ENCODE results near the gene BUB3. TPM values are rescaled to one million over a fixed set of nuclear protein-coding genes. Genes with fewer than 3 reads are reported as not detected.

The BUB3 gene, protein sequence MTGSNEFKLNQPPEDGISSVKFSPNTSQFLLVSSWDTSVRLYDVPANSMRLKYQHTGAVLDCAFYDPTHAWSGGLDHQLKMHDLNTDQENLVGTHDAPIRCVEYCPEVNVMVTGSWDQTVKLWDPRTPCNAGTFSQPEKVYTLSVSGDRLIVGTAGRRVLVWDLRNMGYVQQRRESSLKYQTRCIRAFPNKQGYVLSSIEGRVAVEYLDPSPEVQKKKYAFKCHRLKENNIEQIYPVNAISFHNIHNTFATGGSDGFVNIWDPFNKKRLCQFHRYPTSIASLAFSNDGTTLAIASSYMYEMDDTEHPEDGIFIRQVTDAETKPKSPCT
- 272 and 361 TPM in 2 replicates for total RNA-seq (2014; rRNA removed; shearing (Covaris generic))
- polyA plus RNA-seq (2016; fragmentation: Nextera tagmentation; extraction: Ambion mirVana), result 197 and 243 TPM in 2 replicates
- long read RNA-seq, full-length matches to known transcripts, result 261 of 295 reads
- long read RNA-seq, partial matches to known transcripts, result 30 of 295 reads
- long read RNA-seq, other reads (novel, unspliced or antisense), result 4 of 295 reads

DNA sequence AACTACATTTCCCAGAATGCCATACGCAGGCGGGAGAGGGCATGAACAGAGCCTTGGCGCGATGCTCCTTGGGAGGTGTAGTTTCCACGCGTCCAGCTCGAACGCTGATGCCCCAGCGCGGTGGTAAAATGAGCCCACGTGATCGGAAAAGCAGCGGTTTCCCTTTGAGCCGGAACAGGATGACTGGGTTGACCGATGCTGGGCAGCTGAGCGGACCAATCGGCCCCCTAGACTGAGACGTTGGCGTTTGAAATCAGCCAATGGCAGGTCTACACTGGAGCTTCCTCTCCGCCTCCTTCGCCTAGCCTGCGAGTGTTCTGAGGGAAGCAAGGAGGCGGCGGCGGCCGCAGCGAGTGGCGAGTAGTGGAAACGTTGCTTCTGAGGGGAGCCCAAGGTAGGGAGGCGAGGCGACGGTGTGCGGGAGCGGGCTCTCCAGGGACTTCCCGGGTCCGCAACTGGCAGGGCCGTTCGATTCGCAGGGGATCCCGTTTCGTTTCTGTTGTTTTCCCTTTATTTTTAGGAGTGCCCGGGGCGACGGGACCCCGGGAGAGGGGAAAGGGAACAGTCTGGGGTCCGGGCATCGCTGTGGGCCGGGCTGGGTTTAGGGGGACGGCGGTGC, at the start of gene BUB3:
Gene BUB3, plus strand, starts transcription at position 311 of the 619 bp plus-strand sequence. CDS start 516 bp downstream, outside the sequence.
- no peak within 1 kb of the TSS for H2AFZ ChIP-seq
- peaks cover 28% of the 10 kb centered on the region for H3K36me3 ChIP-seq (ENCODE audit: insufficient read depth)
- peaks cover 49% of the 10 kb centered on the region for H3K79me2 ChIP-seq (replicated peaks; ENCODE audit: insufficient read depth)
- H3K27me3 Mint-ChIP-seq (ENCODE audit: insufficient read depth, low read depth, poor library complexity), result peaks cover 40% of the 10 kb centered on the region
- peak within 1 kb of the TSS; percentile 58; the same call in 1 of the 2 replicates for H3K27ac ChIP-seq (ENCODE audit: low read depth)
- peak within 1 kb of the TSS; percentile 99 for H3K4me3 Mint-ChIP-seq
- H3K9me3 Mint-ChIP-seq, result peaks cover under 1% of the 10 kb centered on the region; the same call in 1 of the 3 replicates
- H3K36me3 Mint-ChIP-seq (ENCODE audit: low read depth), result peaks cover 56% of the 10 kb centered on the region
- no peaks in the 10 kb centered on the region for H3K9me2 ChIP-seq (ENCODE audit: insufficient read depth)
- no peak for TF ChIP-seq EZH2phosphoT487 (IDR thresholded peaks at IDR 0.05; ENCODE audit: unreplicated experiment)
- peak; percentile 49 for TF ChIP-seq CREB1 (CRISPR knock-in tag; IDR thresholded peaks at IDR 0.05; ENCODE audit: low read depth)
- TF ChIP-seq STAT1 (IDR thresholded peaks at IDR 0.05; ENCODE audit: unreplicated experiment), result no peak
- peak; percentile 96 for TF ChIP-seq POLR2AphosphoS5 (IDR thresholded peaks at IDR 0.05; ENCODE audit: low read depth)
- TF ChIP-seq, protein P1, sequence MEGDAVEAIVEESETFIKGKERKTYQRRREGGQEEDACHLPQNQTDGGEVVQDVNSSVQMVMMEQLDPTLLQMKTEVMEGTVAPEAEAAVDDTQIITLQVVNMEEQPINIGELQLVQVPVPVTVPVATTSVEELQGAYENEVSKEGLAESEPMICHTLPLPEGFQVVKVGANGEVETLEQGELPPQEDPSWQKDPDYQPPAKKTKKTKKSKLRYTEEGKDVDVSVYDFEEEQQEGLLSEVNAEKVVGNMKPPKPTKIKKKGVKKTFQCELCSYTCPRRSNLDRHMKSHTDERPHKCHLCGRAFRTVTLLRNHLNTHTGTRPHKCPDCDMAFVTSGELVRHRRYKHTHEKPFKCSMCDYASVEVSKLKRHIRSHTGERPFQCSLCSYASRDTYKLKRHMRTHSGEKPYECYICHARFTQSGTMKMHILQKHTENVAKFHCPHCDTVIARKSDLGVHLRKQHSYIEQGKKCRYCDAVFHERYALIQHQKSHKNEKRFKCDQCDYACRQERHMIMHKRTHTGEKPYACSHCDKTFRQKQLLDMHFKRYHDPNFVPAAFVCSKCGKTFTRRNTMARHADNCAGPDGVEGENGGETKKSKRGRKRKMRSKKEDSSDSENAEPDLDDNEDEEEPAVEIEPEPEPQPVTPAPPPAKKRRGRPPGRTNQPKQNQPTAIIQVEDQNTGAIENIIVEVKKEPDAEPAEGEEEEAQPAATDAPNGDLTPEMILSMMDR (conservative IDR thresholded peaks at IDR 0.05; ENCODE audit: low read depth in 2 of 2), result no peak
- TF ChIP-seq, protein P2, sequence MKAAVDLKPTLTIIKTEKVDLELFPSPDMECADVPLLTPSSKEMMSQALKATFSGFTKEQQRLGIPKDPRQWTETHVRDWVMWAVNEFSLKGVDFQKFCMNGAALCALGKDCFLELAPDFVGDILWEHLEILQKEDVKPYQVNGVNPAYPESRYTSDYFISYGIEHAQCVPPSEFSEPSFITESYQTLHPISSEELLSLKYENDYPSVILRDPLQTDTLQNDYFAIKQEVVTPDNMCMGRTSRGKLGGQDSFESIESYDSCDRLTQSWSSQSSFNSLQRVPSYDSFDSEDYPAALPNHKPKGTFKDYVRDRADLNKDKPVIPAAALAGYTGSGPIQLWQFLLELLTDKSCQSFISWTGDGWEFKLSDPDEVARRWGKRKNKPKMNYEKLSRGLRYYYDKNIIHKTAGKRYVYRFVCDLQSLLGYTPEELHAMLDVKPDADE (IDR thresholded peaks at IDR 0.05), result peak; percentile 99
- peak within 1 kb of the TSS; percentile 81 for H3K4me3 ChIP-seq
- H3K4me1 ChIP-seq (ENCODE audit: insufficient read depth), result peaks cover 43% of the 10 kb centered on the region
- peak within 1 kb of the TSS; percentile 99 for H3K27ac Mint-ChIP-seq
- H3F3A ChIP-seq (replicated peaks; ENCODE audit: low read depth), result peaks cover 16% of the 10 kb centered on the region; the same call in 1 of the 2 replicates
- ATAC-seq (peak; percentile 84), DNase-seq (ENCODE audit: low spot score) (peak; percentile 99)
- H3K4me2 ChIP-seq, result peak within 1 kb of the TSS; percentile 90
- peaks cover 63% of the 10 kb centered on the region for H3K4me1 Mint-ChIP-seq
- H4K20me1 ChIP-seq (replicated peaks; ENCODE audit: insufficient read depth), result peaks cover 41% of the 10 kb centered on the region
- peaks cover 38% of the 10 kb centered on the region for H3K27me3 ChIP-seq (ENCODE audit: insufficient read depth)

DNA sequence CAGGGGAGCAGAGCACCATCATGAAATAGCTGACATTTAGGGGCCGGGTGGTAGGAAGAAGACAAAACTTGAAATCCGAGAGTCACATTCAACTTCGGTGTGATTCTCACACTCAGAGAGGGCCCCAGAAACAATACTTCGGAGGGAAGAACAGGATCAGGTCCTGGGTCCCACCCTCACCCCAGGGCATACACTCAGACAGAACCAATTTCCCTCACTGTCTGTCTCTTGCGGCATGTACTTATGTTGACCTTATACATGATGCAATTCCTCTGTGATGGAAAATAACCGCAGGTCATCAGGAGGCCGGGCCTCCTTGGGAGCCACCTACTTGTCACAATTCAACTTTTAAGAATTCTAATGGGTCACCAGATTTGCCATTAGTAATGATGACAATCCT, 44.7 kb upstream of the BUB3 start:
- Mint-ChIP-seq H3K27me3 (ENCODE audit: insufficient read depth, low read depth, poor library complexity) (peaks cover 13% of the 10 kb centered on the region), H3K36me3 (ENCODE audit: low read depth) (no peaks in the 10 kb centered on the region), H3K4me1 (peaks cover 12% of the 10 kb centered on the region; the same call in 2 of the 3 replicates), H3K4me3 (no peak overlapping the region), H3K27ac (no peak overlapping the region), H3K9me3 (no peaks in the 10 kb centered on the region)
- TF ChIP-seq, protein P3, sequence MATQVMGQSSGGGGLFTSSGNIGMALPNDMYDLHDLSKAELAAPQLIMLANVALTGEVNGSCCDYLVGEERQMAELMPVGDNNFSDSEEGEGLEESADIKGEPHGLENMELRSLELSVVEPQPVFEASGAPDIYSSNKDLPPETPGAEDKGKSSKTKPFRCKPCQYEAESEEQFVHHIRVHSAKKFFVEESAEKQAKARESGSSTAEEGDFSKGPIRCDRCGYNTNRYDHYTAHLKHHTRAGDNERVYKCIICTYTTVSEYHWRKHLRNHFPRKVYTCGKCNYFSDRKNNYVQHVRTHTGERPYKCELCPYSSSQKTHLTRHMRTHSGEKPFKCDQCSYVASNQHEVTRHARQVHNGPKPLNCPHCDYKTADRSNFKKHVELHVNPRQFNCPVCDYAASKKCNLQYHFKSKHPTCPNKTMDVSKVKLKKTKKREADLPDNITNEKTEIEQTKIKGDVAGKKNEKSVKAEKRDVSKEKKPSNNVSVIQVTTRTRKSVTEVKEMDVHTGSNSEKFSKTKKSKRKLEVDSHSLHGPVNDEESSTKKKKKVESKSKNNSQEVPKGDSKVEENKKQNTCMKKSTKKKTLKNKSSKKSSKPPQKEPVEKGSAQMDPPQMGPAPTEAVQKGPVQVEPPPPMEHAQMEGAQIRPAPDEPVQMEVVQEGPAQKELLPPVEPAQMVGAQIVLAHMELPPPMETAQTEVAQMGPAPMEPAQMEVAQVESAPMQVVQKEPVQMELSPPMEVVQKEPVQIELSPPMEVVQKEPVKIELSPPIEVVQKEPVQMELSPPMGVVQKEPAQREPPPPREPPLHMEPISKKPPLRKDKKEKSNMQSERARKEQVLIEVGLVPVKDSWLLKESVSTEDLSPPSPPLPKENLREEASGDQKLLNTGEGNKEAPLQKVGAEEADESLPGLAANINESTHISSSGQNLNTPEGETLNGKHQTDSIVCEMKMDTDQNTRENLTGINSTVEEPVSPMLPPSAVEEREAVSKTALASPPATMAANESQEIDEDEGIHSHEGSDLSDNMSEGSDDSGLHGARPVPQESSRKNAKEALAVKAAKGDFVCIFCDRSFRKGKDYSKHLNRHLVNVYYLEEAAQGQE (IDR thresholded peaks at IDR 0.05; ENCODE audit: unreplicated experiment), result no peak
- TF ChIP-seq CREB1 (CRISPR knock-in tag; IDR thresholded peaks at IDR 0.05; ENCODE audit: low read depth), result no peak
- Histone ChIP-seq H3K4me1 (ENCODE audit: insufficient read depth) (no peaks in the 10 kb centered on the region; the same call in none of the 2 replicates), H3K4me2 (no peak overlapping the region), H3K36me3 (ENCODE audit: insufficient read depth) (no peaks in the 10 kb centered on the region), H4K20me1 (replicated peaks; ENCODE audit: insufficient read depth) (no peaks in the 10 kb centered on the region), H3K27me3 (ENCODE audit: insufficient read depth) (no peaks in the 10 kb centered on the region), H3K4me3 (no peak overlapping the region), H3K27ac (ENCODE audit: low read depth) (no peak overlapping the region), H2AFZ (peak overlapping the region; percentile 69; the same call in 1 of the 2 replicates), H3K79me2 (replicated peaks; ENCODE audit: insufficient read depth) (no peaks in the 10 kb centered on the region), H3K9me2 (ENCODE audit: insufficient read depth) (no peaks in the 10 kb centered on the region), H3F3A (replicated peaks; ENCODE audit: low read depth) (no peaks in the 10 kb centered on the region)
- DNase-seq (ENCODE audit: low spot score) (no peak), ATAC-seq (no peak)
